ENCODE data around the gene KAT8. TPM values are rescaled to one million over a fixed set of nuclear protein-coding genes. Genes with fewer than 3 reads are reported as not detected.

The KAT8 gene
- total and polyA plus RNA-seq, 2 of the 4 experiments (the other 2 are of a cell fraction), result 19.4 to 27.4 TPM

Small RNAs within 50 kb of the gene (microRNA-seq; reads per million reads assigned to microRNA genes)
- gene AC009088.4 (ENCODE audit: insufficient read depth, insufficient read length), result not detected
- not detected for gene NDUFA3P6 (ENCODE audit: insufficient read depth, insufficient read length)

Small RNAs within 50 kb of the gene (small RNA-seq; reads per million reads assigned to genes)
- gene AC009088.4 (0 reads per million in 5 experiments), gene NDUFA3P6 (0 reads per million in 5 experiments)

Other genes starting within 250 kb of the KAT8 start
- gene BCL7C, start 223.6 kb upstream of the KAT8 start, total RNA-seq (2012; rRNA removed), result 32.3 and 38.6 TPM in 2 replicates
- gene BCL7C, start 223.6 kb upstream of the KAT8 start, polyA plus RNA-seq (2012; rRNA removed), result 34.9 and 54.4 TPM in 2 replicates
- gene CTF1, start 221.1 kb upstream of the KAT8 start, total RNA-seq (2012; rRNA removed), result 0.18 and 0.56 TPM in 2 replicates
- 12.9 and 13.8 TPM in 2 replicates for gene CTF1, start 221.1 kb upstream of the KAT8 start, polyA plus RNA-seq (2012; rRNA removed)
- 5.0 and 5.8 TPM in 2 replicates for gene FBXL19, start 194.1 kb upstream of the KAT8 start, total RNA-seq (2012; rRNA removed)
- gene FBXL19, start 194.1 kb upstream of the KAT8 start, polyA plus RNA-seq (2012; rRNA removed), result 13.8 and 19.6 TPM in 2 replicates
- 6.8 and 6.9 TPM in 2 replicates for gene ORAI3, start 168.6 kb upstream of the KAT8 start, total RNA-seq (2012; rRNA removed)
- 16.9 TPM in 2 replicates for gene ORAI3, start 168.6 kb upstream of the KAT8 start, polyA plus RNA-seq (2012; rRNA removed)
- 0.54 and 0.56 TPM in 2 replicates for gene SETD1A, start 159.9 kb upstream of the KAT8 start, total RNA-seq (2012; rRNA removed)
- gene SETD1A, start 159.9 kb upstream of the KAT8 start, polyA plus RNA-seq (2012; rRNA removed), result 5.8 and 6.5 TPM in 2 replicates
- 9.4 and 11.3 TPM in 2 replicates for gene HSD3B7, start 132.5 kb upstream of the KAT8 start, total RNA-seq (2012; rRNA removed)
- gene HSD3B7, start 132.5 kb upstream of the KAT8 start, polyA plus RNA-seq (2012; rRNA removed), result 8.5 and 9.3 TPM in 2 replicates
- 3.9 TPM in 2 replicates for gene STX1B, start 107.0 kb upstream of the KAT8 start, total RNA-seq (2012; rRNA removed)
- 11.4 and 14.9 TPM in 2 replicates for gene STX1B, start 107.0 kb upstream of the KAT8 start, polyA plus RNA-seq (2012; rRNA removed)
- 23.5 and 25.0 TPM in 2 replicates for gene STX4, start 84.1 kb upstream of the KAT8 start, total RNA-seq (2012; rRNA removed)
- 66.4 and 67.9 TPM in 2 replicates for gene STX4, start 84.1 kb upstream of the KAT8 start, polyA plus RNA-seq (2012; rRNA removed)
- 4.5 and 5.3 TPM in 2 replicates for gene ZNF668, start 43.4 kb upstream of the KAT8 start, total RNA-seq (2012; rRNA removed)
- gene ZNF668, start 43.4 kb upstream of the KAT8 start, polyA plus RNA-seq (2012; rRNA removed), result 11.6 and 15.4 TPM in 2 replicates
- gene ZNF646, start 43.2 kb upstream of the KAT8 start, total RNA-seq (2012; rRNA removed), result 6.8 and 6.9 TPM in 2 replicates
- gene ZNF646, start 43.2 kb upstream of the KAT8 start, polyA plus RNA-seq (2012; rRNA removed), result 4.9 and 5.5 TPM in 2 replicates
- 0.56 and 0.72 TPM in 2 replicates for gene PRSS53, start 28.7 kb upstream of the KAT8 start, total RNA-seq (2012; rRNA removed)
- 5.4 and 5.9 TPM in 2 replicates for gene PRSS53, start 28.7 kb upstream of the KAT8 start, polyA plus RNA-seq (2012; rRNA removed)
- 61.9 and 65.2 TPM in 2 replicates for gene VKORC1, start 22.9 kb upstream of the KAT8 start, total RNA-seq (2012; rRNA removed)
- 317 and 362 TPM in 2 replicates for gene VKORC1, start 22.9 kb upstream of the KAT8 start, polyA plus RNA-seq (2012; rRNA removed)
- gene BCKDK, start 9.3 kb upstream of the KAT8 start, total RNA-seq (2012; rRNA removed), result 24.4 and 26.0 TPM in 2 replicates
- gene BCKDK, start 9.3 kb upstream of the KAT8 start, polyA plus RNA-seq (2012; rRNA removed), result 79.3 and 89.7 TPM in 2 replicates
- not detected in 2 replicates for gene PRSS8, start 18.1 kb downstream of the KAT8 start, total RNA-seq (2012; rRNA removed)
- 0.10 TPM in 1 of 2 replicates, not detected in the other for gene PRSS8, start 18.1 kb downstream of the KAT8 start, polyA plus RNA-seq (2012; rRNA removed)
- gene PRSS36, start 32.4 kb downstream of the KAT8 start, total RNA-seq (2012; rRNA removed), result under 0.01 and 0.18 TPM in 2 replicates
- gene PRSS36, start 32.4 kb downstream of the KAT8 start, polyA plus RNA-seq (2012; rRNA removed), result 0.55 and 0.72 TPM in 2 replicates
- gene FUS, start 62.5 kb downstream of the KAT8 start, total RNA-seq (2012; rRNA removed), result 42.8 and 51.9 TPM in 2 replicates
- 313 and 340 TPM in 2 replicates for gene FUS, start 62.5 kb downstream of the KAT8 start, polyA plus RNA-seq (2012; rRNA removed)
- gene PYCARD, start 85.1 kb downstream of the KAT8 start, total RNA-seq (2012; rRNA removed), result 10.2 and 13.1 TPM in 2 replicates
- gene PYCARD, start 85.1 kb downstream of the KAT8 start, polyA plus RNA-seq (2012; rRNA removed), result 20.5 and 30.1 TPM in 2 replicates
- not detected in 2 replicates for gene TRIM72, start 96.5 kb downstream of the KAT8 start, total RNA-seq (2012; rRNA removed)
- not detected in 2 replicates for gene TRIM72, start 96.5 kb downstream of the KAT8 start, polyA plus RNA-seq (2012; rRNA removed)
- not detected in 2 replicates for gene PYDC1, start 99.5 kb downstream of the KAT8 start, total RNA-seq (2012; rRNA removed)
- not detected in 2 replicates for gene PYDC1, start 99.5 kb downstream of the KAT8 start, polyA plus RNA-seq (2012; rRNA removed)
- gene ITGAM, start 142.3 kb downstream of the KAT8 start, total RNA-seq (2012; rRNA removed), result under 0.01 TPM in 1 of 2 replicates, not detected in the other
- not detected in 2 replicates for gene ITGAM, start 142.3 kb downstream of the KAT8 start, polyA plus RNA-seq (2012; rRNA removed)
- gene ITGAX, start 237.5 kb downstream of the KAT8 start, total RNA-seq (2012; rRNA removed), result 0.18 TPM in 1 of 2 replicates, not detected in the other
- gene ITGAX, start 237.5 kb downstream of the KAT8 start, polyA plus RNA-seq (2012; rRNA removed), result 0.09 TPM in 2 replicates